ENCODE results near the gene RXRB. TPM values are rescaled to one million over a fixed set of nuclear protein-coding genes. Genes with fewer than 3 reads are reported as not detected.

The RXRB gene
- 17.9 and 18.5 TPM in 2 replicates for total RNA-seq

GRCh38 chr6:33200219-33201146 is at the start of gene RXRB, which contains the start of gene SLC39A7:
RXRB (minus strand) TSS chr6:33200665; CDS start chr6:33200476, 189 bp downstream.
SLC39A7 (plus strand) TSS chr6:33200867; CDS start chr6:33201246, 379 bp downstream.

GRCh38 chr6:33208091-33208967 is 7.9 kb upstream of the RXRB start, which contains the start of gene RING1:
RING1 (plus strand) TSS chr6:33208500; CDS start chr6:33208823, 323 bp downstream.

GRCh38 chr6:33204415-33205190 is 4.1 kb upstream of the RXRB start, which contains the start of gene HSD17B8:
HSD17B8 (plus strand) TSS chr6:33204655; CDS start chr6:33204669, 14 bp downstream.

GRCh38 chr6:33192105-33192646 is 8.3 kb downstream of the RXRB start, which contains the start of gene COL11A2:
COL11A2 (minus strand) TSS chr6:33192467; CDS start chr6:33192240, 227 bp downstream.

Other genes with a start within 250 kb of the RXRB start
- 0.32 and 2.1 TPM in 2 replicates for gene HLA-DMA, start 247.6 kb downstream of the RXRB start, total RNA-seq
- gene BRD2, start 232.1 kb downstream of the RXRB start, total RNA-seq: 41.9 and 69.0 TPM in 2 replicates
- gene HLA-DOA, start 191.1 kb downstream of the RXRB start, total RNA-seq: under 0.01 TPM in 1 of 2 replicates, not detected in the other
- gene HLA-DPA1, start 127.0 kb downstream of the RXRB start, total RNA-seq: 0.65 and 3.6 TPM in 2 replicates
- 20.1 and 23.1 TPM in 2 replicates for gene HLA-DPB1, start 124.7 kb downstream of the RXRB start, total RNA-seq
- gene COL11A2, start 8.2 kb downstream of the RXRB start, total RNA-seq: under 0.01 and 0.15 TPM in 2 replicates
- gene SLC39A7, start 202 bp upstream of the RXRB start, total RNA-seq: 94.4 and 109 TPM in 2 replicates
- 11.0 and 12.3 TPM in 2 replicates for gene HSD17B8, start 4.0 kb upstream of the RXRB start, total RNA-seq
- gene RING1, start 7.8 kb upstream of the RXRB start, total RNA-seq: 21.1 and 24.0 TPM in 2 replicates
- 23.1 and 26.3 TPM in 2 replicates for gene VPS52, start 71.2 kb upstream of the RXRB start, total RNA-seq
- 2,997 and 4,260 TPM in 2 replicates for gene RPS18, start 71.4 kb upstream of the RXRB start, total RNA-seq
- 1.6 and 3.3 TPM in 2 replicates for gene B3GALT4, start 76.5 kb upstream of the RXRB start, total RNA-seq
- gene WDR46, start 88.6 kb upstream of the RXRB start, total RNA-seq: 106 and 144 TPM in 2 replicates
- gene PFDN6, start 88.9 kb upstream of the RXRB start, total RNA-seq: 57.8 and 82.8 TPM in 2 replicates
- 33.1 and 39.3 TPM in 2 replicates for gene RGL2, start 98.3 kb upstream of the RXRB start, total RNA-seq
- 37.7 and 46.4 TPM in 2 replicates for gene TAPBP, start 113.4 kb upstream of the RXRB start, total RNA-seq
- gene ZBTB22, start 117.1 kb upstream of the RXRB start, total RNA-seq: 12.3 and 12.8 TPM in 2 replicates
- 40.6 and 46.7 TPM in 2 replicates for gene DAXX, start 122.3 kb upstream of the RXRB start, total RNA-seq
- 30.2 and 37.4 TPM in 2 replicates for gene KIFC1, start 191.2 kb upstream of the RXRB start, total RNA-seq
- gene PHF1, start 210.3 kb upstream of the RXRB start, total RNA-seq: 7.5 and 10.0 TPM in 2 replicates
- gene CUTA, start 217.4 kb upstream of the RXRB start, total RNA-seq: 43.2 and 60.5 TPM in 2 replicates
- 1.2 and 1.3 TPM in 2 replicates for gene SYNGAP1, start 219.4 kb upstream of the RXRB start, total RNA-seq

All from epithelial cell of umbilical artery (primary cell).